HEK293 (cell line): ENCODE data around the gene TTLL5.

ENCODE experiments used
- CTCF ChIA-PET: fragments of 350-600 bp; formaldehyde crosslinking; extraction: SDS; loops from one replicate; lab custom pipeline; 2021; ENCODE audit warnings: antibody characterized with exemption; lab: Yijun Ruan, JAX
- POLR2A ChIA-PET: fragments of 300-600 bp; formaldehyde crosslinking; extraction: SDS; loops from one replicate; lab custom pipeline; 2020; ENCODE audit warnings: antibody characterized with exemption, inconsistent platforms; lab: Yijun Ruan, JAX
- H3K27ac ChIP-seq: fragments of 200-500 bp; sonication (Bioruptor generic); 2 replicates; pipeline ENCODE4 v1.5.1; 2014; ENCODE audit warnings: low read depth, low read length, control low read depth, inconsistent platforms; ENCODE audit errors: extremely low read depth
- H3K36me3 ChIP-seq, 2 experiments: fragments of 200-500 bp in 1 of 2; sonication (Bioruptor generic) in 1 of 2; 1 replicate in 1 of 2; 2 replicates in 1 of 2; pipeline ENCODE4 v1.5.1; 2014 to 2017; ENCODE audit warnings: inconsistent platforms in 2 of 2, low read length in 2 of 2; ENCODE audit not compliant: control insufficient read depth in 2 of 2, insufficient read depth in 1 of 2
- H3K4me1 ChIP-seq: fragments of 200-500 bp; sonication (Bioruptor generic); 2 replicates; pipeline ENCODE4 v1.5.1; 2014; ENCODE audit warnings: mild to moderate bottlenecking, low read length, inconsistent platforms; ENCODE audit not compliant: control insufficient read depth, insufficient read depth
- H3K4me3 ChIP-seq: 2 replicates; pipeline ENCODE4 v1.5.1; 2011; ENCODE audit warnings: low read depth, mild to moderate bottlenecking, control low read depth, low read length, moderate library complexity
- H3K9me3 ChIP-seq: fragments of 200-500 bp; sonication (Bioruptor generic); 2 replicates; pipeline ENCODE4 v1.5.1; 2014; ENCODE audit warnings: low read depth, low read length, inconsistent platforms; ENCODE audit not compliant: control insufficient read depth, insufficient read depth
- GLIS1 ChIP-seq: fragments of 450-650 bp; formaldehyde crosslinking; IDR thresholded peaks from 2 replicates; pipeline ENCODE4 v1.5.1; 2016; ENCODE audit warnings: missing biosample characterization, missing genetic modification characterization
- SALL2 ChIP-seq: fragments of 450-650 bp; formaldehyde crosslinking; IDR thresholded peaks from 2 replicates; pipeline ENCODE4 v1.5.0; 2017; ENCODE audit warnings: missing biosample characterization, mild to moderate bottlenecking, missing genetic modification characterization, borderline replicate concordance
- SCRT1 ChIP-seq: fragments of 450-650 bp; formaldehyde crosslinking; IDR thresholded peaks from 2 replicates; pipeline ENCODE4 v1.5.1; 2016; ENCODE audit warnings: missing biosample characterization, missing genetic modification characterization, borderline replicate concordance
- SETDB1 ChIP-seq: IDR thresholded peaks from one replicate; pipeline ENCODE4 v1.6.1; 2017; ENCODE audit warnings: mild to moderate bottlenecking, low read length, moderate library complexity, mixed read lengths; ENCODE audit not compliant: insufficient read length
- ZBTB10 ChIP-seq: fragments of 450-650 bp; formaldehyde crosslinking; IDR thresholded peaks from 2 replicates; pipeline ENCODE4 v1.5.1; 2016; ENCODE audit warnings: missing biosample characterization, missing genetic modification characterization
- ZBTB49 ChIP-seq: fragments of 450-650 bp; formaldehyde crosslinking; IDR thresholded peaks from 2 replicates; pipeline ENCODE4 v1.5.1; 2016; ENCODE audit warnings: missing biosample characterization, missing genetic modification characterization, low read depth
- ZNF341 ChIP-seq: fragments of 450-650 bp; formaldehyde crosslinking; IDR thresholded peaks from 2 replicates; pipeline ENCODE4; 2016; ENCODE audit warnings: low read depth, missing biosample characterization, missing genetic modification characterization
- ZNF366 ChIP-seq: fragments of 450-650 bp; formaldehyde crosslinking; conservative IDR thresholded peaks from 2 replicates; pipeline ENCODE4 v1.5.1; 2016; ENCODE audit warnings: missing biosample characterization, missing genetic modification characterization
- ZNF391 ChIP-seq: fragments of 450-650 bp; formaldehyde crosslinking; IDR thresholded peaks from 2 replicates; pipeline ENCODE4 v1.5.1; 2016; ENCODE audit warnings: low read depth, missing biosample characterization, missing genetic modification characterization, borderline replicate concordance
- ZNF560 ChIP-seq: fragments of 450-650 bp; formaldehyde crosslinking; IDR thresholded peaks from 2 replicates; pipeline ENCODE4 v1.5.1; 2017; ENCODE audit warnings: missing biosample characterization, missing genetic modification characterization, borderline replicate concordance
- ZNF571 ChIP-seq: fragments of 450-650 bp; formaldehyde crosslinking; IDR thresholded peaks from 2 replicates; pipeline ENCODE4 v1.5.0; 2017; ENCODE audit warnings: missing biosample characterization, missing genetic modification characterization
- ZNF610 ChIP-seq: fragments of 450-650 bp; formaldehyde crosslinking; IDR thresholded peaks from 2 replicates; pipeline ENCODE4 v1.5.1; 2016; ENCODE audit warnings: missing biosample characterization, missing genetic modification characterization, borderline replicate concordance
- ZNF621 ChIP-seq: fragments of 450-650 bp; formaldehyde crosslinking; IDR thresholded peaks from 2 replicates; pipeline ENCODE4 v1.5.1; 2017; ENCODE audit warnings: missing biosample characterization, missing genetic modification characterization
- ZNF768 ChIP-seq: fragments of 450-650 bp; formaldehyde crosslinking; IDR thresholded peaks from 2 replicates; pipeline ENCODE4 v1.5.1; 2018; ENCODE audit warnings: missing biosample characterization, mild to moderate bottlenecking, missing genetic modification characterization
- ZNF791 ChIP-seq: fragments of 450-650 bp; formaldehyde crosslinking; IDR thresholded peaks from 2 replicates; pipeline ENCODE4 v1.5.1; 2016; ENCODE audit warnings: missing biosample characterization, missing genetic modification characterization
- ZNF792 ChIP-seq: fragments of 450-650 bp; formaldehyde crosslinking; IDR thresholded peaks from 2 replicates; pipeline ENCODE4 v1.5.1; 2016; ENCODE audit warnings: missing biosample characterization, missing genetic modification characterization
- ZNF830 ChIP-seq: fragments of 450-650 bp; IDR thresholded peaks from 2 replicates; pipeline ENCODE4 v1.5.0; 2018; ENCODE audit warnings: missing biosample characterization, missing genetic modification characterization, low read depth, mild to moderate bottlenecking, moderate library complexity
- TF ChIP-seq, protein P1 (sequence below): fragments of 450-650 bp; formaldehyde crosslinking; IDR thresholded peaks from 2 replicates; pipeline ENCODE4 v1.5.1; 2016; ENCODE audit warnings: missing biosample characterization, missing genetic modification characterization

The TTLL5 gene

GRCh38 chr14:75723716-75724115 is 62.7 kb downstream of the TTLL5 start:
- no peak for TF ChIP-seq ZNF610 (tag by site-specific recombination)
- no peak for TF ChIP-seq ZNF366 (tag by site-specific recombination)
- TF ChIP-seq ZNF391 (tag by site-specific recombination) = no peak
- no peak for TF ChIP-seq ZNF830 (tag by site-specific recombination)
- TF ChIP-seq ZNF560 (tag by site-specific recombination) = no peak
- Histone ChIP-seq H3K9me3 (peaks cover 3% of the 10 kb centered on the region), H3K4me3 (no peak overlapping the region), H3K36me3 (peaks cover 7 to 55% of the 10 kb centered on the region in 2 experiments; a peak in 2 of 3 replicates), H3K27ac (no peak overlapping the region), H3K4me1 (no peaks in the 10 kb centered on the region)
- ChIA-PET CTCF (no interaction called here), POLR2A (no interaction called here)

GRCh38 chr14:75724414-75725204 is 63.6 kb downstream of the TTLL5 start:
- peaks cover 3% of the 10 kb centered on the region for H3K9me3 ChIP-seq
- no peaks in the 10 kb centered on the region for H3K4me1 ChIP-seq
- H3K36me3 ChIP-seq = peaks cover 7 to 48% of the 10 kb centered on the region in 2 experiments; a peak in 2 of 3 replicates
- H3K27ac ChIP-seq = no peak overlapping the region
- no peak overlapping the region for H3K4me3 ChIP-seq
- CTCF ChIA-PET = interaction anchor here (0.6 to 1.0 kb wide), 2 partner anchors 9 to 15 kb away, joined by 3 to 4 read pairs; no protein-coding TSS in a partner anchor
- POLR2A ChIA-PET = no interaction called here
- no peak for TF ChIP-seq ZBTB10 (tag by site-specific recombination)
- TF ChIP-seq ZNF341 (tag by site-specific recombination) = no peak
- no peak for TF ChIP-seq ZNF768 (tag by site-specific recombination)
- no peak for TF ChIP-seq SCRT1
- no peak for TF ChIP-seq ZNF621
- no peak for TF ChIP-seq ZNF792 (tag by site-specific recombination)
- no peak for TF ChIP-seq ZNF791 (tag by site-specific recombination)
- TF ChIP-seq GLIS1 (tag by site-specific recombination) = no peak
- no peak for TF ChIP-seq SALL2 (tag by site-specific recombination)
- TF ChIP-seq, protein P1, sequence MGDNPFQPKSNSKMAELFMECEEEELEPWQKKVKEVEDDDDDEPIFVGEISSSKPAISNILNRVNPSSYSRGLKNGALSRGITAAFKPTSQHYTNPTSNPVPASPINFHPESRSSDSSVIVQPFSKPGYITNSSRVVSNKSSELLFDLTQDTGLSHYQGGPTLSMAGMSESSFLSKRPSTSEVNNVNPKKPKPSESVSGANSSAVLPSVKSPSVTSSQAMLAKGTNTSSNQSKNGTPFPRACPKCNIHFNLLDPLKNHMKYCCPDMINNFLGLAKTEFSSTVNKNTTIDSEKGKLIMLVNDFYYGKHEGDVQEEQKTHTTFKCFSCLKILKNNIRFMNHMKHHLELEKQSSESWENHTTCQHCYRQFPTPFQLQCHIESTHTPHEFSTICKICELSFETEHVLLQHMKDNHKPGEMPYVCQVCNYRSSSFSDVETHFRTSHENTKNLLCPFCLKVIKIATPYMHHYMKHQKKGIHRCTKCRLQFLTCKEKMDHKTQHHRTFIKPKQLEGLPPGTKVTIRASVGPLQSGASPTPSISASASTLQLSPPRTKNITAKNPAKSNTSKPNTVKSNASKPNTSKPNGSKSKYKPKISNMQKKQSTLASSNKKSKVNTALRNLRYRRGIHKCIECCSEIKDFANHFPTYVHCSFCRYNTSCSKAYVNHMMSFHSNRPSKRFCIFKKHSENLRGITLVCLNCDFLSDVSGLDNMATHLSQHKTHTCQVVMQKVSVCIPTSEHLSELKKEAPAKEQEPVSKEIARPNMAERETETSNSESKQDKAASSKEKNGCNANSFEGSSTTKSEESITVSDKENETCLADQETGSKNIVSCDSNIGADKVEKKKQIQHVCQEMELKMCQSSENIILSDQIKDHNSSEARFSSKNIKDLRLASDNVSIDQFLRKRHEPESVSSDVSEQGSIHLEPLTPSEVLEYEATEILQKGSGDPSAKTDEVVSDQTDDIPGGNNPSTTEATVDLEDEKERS (tag by site-specific recombination) = no peak
- TF ChIP-seq ZNF571 (tag by site-specific recombination) = no peak
- TF ChIP-seq SETDB1 = no peak
- no peak for TF ChIP-seq ZBTB49 (tag by site-specific recombination)
